Mesenchymal stem cell (in vitro differentiated cells and primary cell): ENCODE measurements around the gene SH3BP2.
A peak's percentile ranks its signal among the peaks of the same experiment; 100 is the strongest.

Experiments used
- DNase-seq: peaks from one replicate; pipeline ENCODE4 v3.0.0-alpha.2; 2013
- H2AFZ ChIP-seq: one replicate; pipeline ENCODE4 v1.6.1; 2013; ENCODE audit warnings: low read depth, mild to moderate bottlenecking, control low read depth, inconsistent platforms, low read length, moderate library complexity
- H2AK5ac ChIP-seq: 2 replicates; pipeline ENCODE4 v1.6.1; 2013; ENCODE audit warnings: low read length, moderate library complexity, mild to moderate bottlenecking, inconsistent platforms; ENCODE audit not compliant: severe bottlenecking
- H2BK120ac ChIP-seq: one replicate; pipeline ENCODE4 v1.6.1; 2013; ENCODE audit warnings: low read depth, mild to moderate bottlenecking, inconsistent platforms, low read length, moderate library complexity
- H2BK12ac ChIP-seq, 2 experiments: one replicate each; pipeline ENCODE4 v1.6.1; 2013; ENCODE audit warnings: inconsistent platforms in 2 of 2, low read length in 2 of 2, mild to moderate bottlenecking in 2 of 2, moderate library complexity in 2 of 2, control low read depth in 1 of 2
- H2BK15ac ChIP-seq: one replicate; pipeline ENCODE4 v1.6.1; 2013; ENCODE audit warnings: mild to moderate bottlenecking, low read depth, inconsistent platforms; ENCODE audit not compliant: poor library complexity, severe bottlenecking
- H2BK5ac ChIP-seq: 2 replicates; pipeline ENCODE4 v1.6.1; 2013; ENCODE audit warnings: low read depth, mild to moderate bottlenecking, low read length, control low read depth, inconsistent platforms; ENCODE audit not compliant: poor library complexity, severe bottlenecking
- H3K14ac ChIP-seq, 2 experiments: one replicate each; pipeline ENCODE4 v1.6.1; 2013; ENCODE audit warnings: inconsistent platforms in 2 of 2, low read length in 2 of 2, control low read depth in 1 of 2, mild to moderate bottlenecking in 1 of 2, moderate library complexity in 1 of 2
- H3K18ac ChIP-seq, 2 experiments: one replicate each; pipeline ENCODE4 v1.6.1; 2013; ENCODE audit warnings: inconsistent platforms in 2 of 2, low read length in 2 of 2, control low read depth in 1 of 2, low read depth in 1 of 2, mild to moderate bottlenecking in 1 of 2
- H3K23ac ChIP-seq, 2 experiments: one replicate each; pipeline ENCODE4 v1.6.1; 2013; ENCODE audit warnings: inconsistent platforms in 2 of 2, low read length in 2 of 2, mild to moderate bottlenecking in 2 of 2, moderate library complexity in 2 of 2, control low read depth in 1 of 2
- H3K27ac ChIP-seq: 2 replicates; pipeline ENCODE4 v1.5.1; 2013; ENCODE audit warnings: mild to moderate bottlenecking, moderate library complexity, low read length, control low read depth, inconsistent platforms; ENCODE audit not compliant: poor library complexity, severe bottlenecking
- H3K27me3 ChIP-seq, 2 experiments: 2 replicates each; pipeline versions ENCODE4 v1.6.1 to v1.7.0; 2013; ENCODE audit warnings: low read length in 2 of 2, mild to moderate bottlenecking in 2 of 2, moderate library complexity in 2 of 2, control low read depth in 1 of 2, inconsistent platforms in 1 of 2; ENCODE audit not compliant: control insufficient read depth in 1 of 2, insufficient read depth in 1 of 2
- H3K36me3 ChIP-seq, 2 experiments: 2 replicates each; pipeline versions ENCODE4 v1.6.1 to v1.7.0; 2013; ENCODE audit warnings: low read length in 2 of 2, control low read depth in 1 of 2, inconsistent platforms in 1 of 2, low read depth in 1 of 2, mild to moderate bottlenecking in 1 of 2; ENCODE audit not compliant: insufficient read depth in 2 of 2, control insufficient read depth in 1 of 2
- H3K4ac ChIP-seq, 2 experiments: one replicate each; pipeline ENCODE4 v1.6.1; 2013; ENCODE audit warnings: inconsistent platforms in 2 of 2, low read length in 2 of 2, mild to moderate bottlenecking in 2 of 2, moderate library complexity in 2 of 2, control low read depth in 1 of 2, low read depth in 1 of 2
- H3K4me1 ChIP-seq: 2 replicates; pipeline ENCODE4 v1.6.1; 2013; ENCODE audit warnings: low read depth, low read length, control low read depth; ENCODE audit not compliant: control insufficient read depth, insufficient read depth
- H3K4me2 ChIP-seq: 2 replicates; pipeline ENCODE4 v1.6.1; 2013; ENCODE audit warnings: low read length, mild to moderate bottlenecking, inconsistent platforms; ENCODE audit not compliant: poor library complexity, severe bottlenecking
- H3K4me3 ChIP-seq, 2 experiments: 2 replicates each; pipeline versions ENCODE4 v1.5.1 to v1.7.0; 2013; ENCODE audit warnings: low read length in 2 of 2, mild to moderate bottlenecking in 2 of 2, control low read depth in 1 of 2, low read depth in 1 of 2; ENCODE audit not compliant: insufficient read depth in 1 of 2
- H3K79me1 ChIP-seq: replicated peaks from 2 replicates; pipeline ENCODE4 v1.6.1; 2013; ENCODE audit warnings: mild to moderate bottlenecking, control low read depth, low read length, inconsistent platforms; ENCODE audit not compliant: poor library complexity, severe bottlenecking
- H3K9ac ChIP-seq: 2 replicates; pipeline ENCODE4 v1.7.0; 2013; ENCODE audit warnings: mild to moderate bottlenecking, low read length, moderate library complexity
- H3K9me3 ChIP-seq: 2 replicates; pipeline ENCODE4 v1.7.0; 2013; ENCODE audit warnings: mild to moderate bottlenecking, low read length; ENCODE audit not compliant: control insufficient read depth
- H4K8ac ChIP-seq: one replicate; pipeline ENCODE4 v1.6.1; 2013; ENCODE audit warnings: inconsistent platforms, mild to moderate bottlenecking, low read length, moderate library complexity
- H4K91ac ChIP-seq: one replicate; pipeline ENCODE4 v1.6.1; 2013; ENCODE audit warnings: mild to moderate bottlenecking, low read length, inconsistent platforms
- WGBS: methylation state at CpG from one replicate; pipeline ENCODE4 v1.1.7; 2013; ENCODE audit warnings: mixed read lengths; 5-methylcytosine and 5-hydroxymethylcytosine counted together

The SH3BP2 gene

DNA sequence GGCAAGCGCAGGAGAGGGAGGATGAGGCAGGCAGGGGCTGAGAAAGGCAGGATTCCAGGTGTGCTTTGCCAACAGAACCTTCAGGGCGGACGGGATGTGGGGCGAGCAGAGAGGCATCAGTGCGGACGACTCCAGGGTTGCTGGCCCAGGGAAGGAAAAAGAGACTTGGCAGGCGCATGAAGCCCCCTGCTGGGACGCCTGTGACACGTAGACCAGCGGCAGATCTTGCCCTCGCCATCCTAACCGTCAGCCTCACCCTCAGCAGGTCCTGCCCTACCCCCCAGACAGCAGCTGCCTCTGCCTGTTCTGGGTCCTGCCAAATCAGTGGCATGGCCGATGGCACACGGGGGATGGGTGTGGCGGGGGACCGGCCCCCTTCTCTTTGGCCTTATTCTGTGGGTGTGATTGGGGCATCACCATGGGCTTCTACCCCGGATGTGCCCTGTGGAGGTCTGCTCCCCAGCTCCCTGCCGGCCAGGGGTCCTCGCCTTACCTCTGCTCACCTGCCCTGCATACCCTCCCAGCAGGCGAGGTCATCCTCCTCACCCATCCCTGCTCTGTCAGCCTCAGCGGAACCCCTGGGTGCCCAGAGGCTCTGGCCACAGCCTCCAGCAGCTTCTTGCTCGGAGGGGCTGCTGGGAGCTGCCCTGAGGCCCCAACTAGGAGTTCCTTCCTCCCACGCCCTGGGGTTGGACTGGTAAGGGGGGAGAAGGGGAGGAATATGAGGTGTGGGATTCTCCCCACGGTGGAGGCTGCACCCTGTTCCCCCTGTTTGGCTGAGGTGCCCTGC lies 2.9 kb upstream of the SH3BP2 start:
- H3K9me3 ChIP-seq, result no peaks in the 10 kb centered on the region
- H3K23ac ChIP-seq, result no peak overlapping the region
- no peak overlapping the region for H3K9ac ChIP-seq
- peak overlapping the region; percentile 54 for H4K91ac ChIP-seq
- H3K4me1 ChIP-seq, result peaks cover 27% of the 10 kb centered on the region
- H3K27me3 ChIP-seq, result no peaks in the 10 kb centered on the region
- H3K27ac ChIP-seq, result no peak overlapping the region
- no peak for DNase-seq
- H2AK5ac ChIP-seq, result no peak overlapping the region
- no peak overlapping the region for H2AFZ ChIP-seq
- H4K8ac ChIP-seq, result no peak overlapping the region
- H2BK5ac ChIP-seq, result no peak overlapping the region
- H2BK12ac ChIP-seq, result peak overlapping the region; percentile 19
- no peak overlapping the region for H3K4me3 ChIP-seq
- H3K36me3 ChIP-seq, result no peaks in the 10 kb centered on the region
- H3K79me1 ChIP-seq, result no peaks in the 10 kb centered on the region
- WGBS, result 86% methylated on average over 14 of the region's 24 CpGs
- H2BK15ac ChIP-seq, result peak overlapping the region; percentile 9
- H3K18ac ChIP-seq, result no peak overlapping the region
- no peak overlapping the region for H3K4ac ChIP-seq
- no peak overlapping the region for H2BK120ac ChIP-seq
- no peak overlapping the region for H3K4me2 ChIP-seq
- no peak overlapping the region for H3K14ac ChIP-seq

DNA sequence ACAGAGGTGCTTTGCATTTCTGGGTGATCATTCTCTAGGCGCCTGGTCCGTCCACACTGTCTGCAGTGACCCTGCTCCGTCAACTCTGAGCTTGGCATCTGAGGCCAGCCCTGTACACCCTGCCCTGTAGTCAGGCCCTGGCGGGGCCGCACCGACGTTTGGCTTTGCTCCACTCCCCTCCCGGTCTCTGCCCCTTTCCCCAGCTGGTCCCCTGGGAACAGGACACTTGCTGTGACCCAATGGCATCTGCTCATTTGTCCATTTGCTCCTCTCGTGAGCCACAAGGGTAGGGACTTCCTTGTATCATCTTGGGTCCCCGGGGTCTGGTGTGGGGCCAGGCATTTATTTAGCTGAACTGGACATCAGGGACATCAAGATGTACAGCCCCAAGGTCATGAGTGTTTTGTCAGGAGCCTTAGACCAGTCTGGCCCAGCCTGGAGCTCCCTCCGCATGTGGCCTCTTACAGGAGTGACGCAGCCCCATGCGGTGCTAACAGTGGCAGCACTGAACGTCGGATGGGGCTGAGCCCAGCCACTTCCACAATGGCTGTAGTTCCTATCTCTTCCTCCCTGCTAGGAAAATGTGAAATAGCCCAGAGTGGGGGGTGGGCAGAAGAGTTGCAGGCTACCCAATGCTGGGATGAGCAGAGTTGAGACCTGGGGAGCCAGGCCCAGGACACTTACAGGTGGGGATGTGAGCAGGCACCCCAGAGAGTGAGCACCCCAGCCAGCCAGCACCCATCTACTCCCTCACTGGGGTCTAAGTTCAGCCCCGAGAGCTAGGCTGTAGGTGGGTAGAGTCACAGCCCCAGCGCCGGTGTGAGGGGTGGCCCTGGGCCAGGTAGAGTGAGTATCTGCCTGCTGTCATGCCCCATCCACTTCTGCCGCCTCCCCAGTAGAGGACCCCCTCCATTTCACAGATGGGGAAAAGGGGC lies 2.0 kb upstream of the SH3BP2 start:
- Histone ChIP-seq H3K4me1 (peaks cover 36% of the 10 kb centered on the region), H3K27me3 (no peaks in the 10 kb centered on the region), H3K27ac (no peak overlapping the region), H3K18ac (no peak overlapping the region), H2BK15ac (no peak overlapping the region), H4K91ac (peak overlapping the region; percentile 21), H3K4me3 (no peak overlapping the region), H3K23ac (no peak overlapping the region), H3K79me1 (no peaks in the 10 kb centered on the region), H2BK5ac (no peak overlapping the region), H3K14ac (no peak overlapping the region), H3K36me3 (peaks cover 0 to 3% of the 10 kb centered on the region in 2 experiments), H2BK12ac (peak overlapping the region in 1 of 2 experiments; percentile 34), H3K9me3 (no peaks in the 10 kb centered on the region), H3K4me2 (no peak overlapping the region), H4K8ac (no peak overlapping the region), H3K4ac (no peak overlapping the region), H3K9ac (no peak overlapping the region), H2BK120ac (no peak overlapping the region), H2AK5ac (no peak overlapping the region), H2AFZ (no peak overlapping the region)
- WGBS, result 80% methylated on average over 19 of the region's 19 CpGs
- no peak for DNase-seq

GRCh38 chr4:2791518-2792395 lies 1.1 kb upstream of the SH3BP2 start:
- H4K8ac ChIP-seq, result no peak overlapping the region
- no peak overlapping the region for H3K23ac ChIP-seq
- no peaks in the 10 kb centered on the region for H3K79me1 ChIP-seq
- H4K91ac ChIP-seq, result peak overlapping the region; percentile 21
- H3K4ac ChIP-seq, result no peak overlapping the region
- H2BK5ac ChIP-seq, result no peak overlapping the region
- H3K4me3 ChIP-seq, result no peak overlapping the region
- no peak overlapping the region for H2AK5ac ChIP-seq
- no peaks in the 10 kb centered on the region for H3K9me3 ChIP-seq
- no peak overlapping the region for H2AFZ ChIP-seq
- no peak overlapping the region for H2BK12ac ChIP-seq
- no peak overlapping the region for H3K4me2 ChIP-seq
- no peaks in the 10 kb centered on the region for H3K27me3 ChIP-seq
- no peak overlapping the region for H2BK15ac ChIP-seq
- H3K14ac ChIP-seq, result no peak overlapping the region
- WGBS, result 96% methylated on average over 8 of the region's 10 CpGs
- H3K9ac ChIP-seq, result no peak overlapping the region
- no peak overlapping the region for H3K18ac ChIP-seq
- no peak overlapping the region for H3K27ac ChIP-seq
- H3K4me1 ChIP-seq, result peaks cover 45% of the 10 kb centered on the region
- no peak for DNase-seq
- peaks cover 0 to 6% of the 10 kb centered on the region in 2 experiments for H3K36me3 ChIP-seq
- no peak overlapping the region for H2BK120ac ChIP-seq
